Brain pericyte (primary cell): ENCODE results near the gene HARS1.
"Not testable (repeated sequence)": the region's sequence is repeated elsewhere in the genome, so short reads cannot be mapped to it uniquely, and the experiment has no call there.

ENCODE experiments used
- DNase-seq: peaks from one replicate; pipeline ENCODE4 v3.0.0-alpha.2; 2012; ENCODE audit warnings: low read depth, low spot score

Gene HARS1

GRCh38 chr5:140633021-140633471 is 58.1 kb downstream of the HARS1 start, which contains the start of gene CD14:
Gene CD14 (minus strand): TSS chr5:140633175. CDS start chr5:140633071, 104 bp downstream.
- no peak for DNase-seq

- DNase-seq, result no peak
These were observed 58.7 kb downstream of the HARS1 start for GRCh38 chr5:140632366-140633020.

- no peak for DNase-seq
These were observed 59.3 kb downstream of the HARS1 start for GRCh38 chr5:140631831-140632365.

- no peak for DNase-seq
These were observed 60.1 kb downstream of the HARS1 start for GRCh38 chr5:140631036-140631417.

GRCh38 chr5:140630292-140631035 is 60.7 kb downstream of the HARS1 start:
- no peak for DNase-seq

GRCh38 chr5:140628711-140629110 is 62.5 kb downstream of the HARS1 start:
- no peak for DNase-seq

- DNase-seq, result no peak
These were observed 63.2 kb downstream of the HARS1 start for GRCh38 chr5:140627972-140628371.

- DNase-seq, result not testable (repeated sequence)
These were observed 66.3 kb downstream of the HARS1 start for GRCh38 chr5:140624886-140625285.
